ENCODE measurements around the gene DDN. TPM values are rescaled to one million over a fixed set of nuclear protein-coding genes. Genes with fewer than 3 reads are reported as not detected.

Gene DDN
- total and polyA plus RNA-seq, 12 donors = 0.19 to 1.4 (median 0.43) TPM

GRCh38 chr12:49032679-49033447 is 33.7 kb upstream of the DDN start:
- TF ChIP-seq, protein P1, sequence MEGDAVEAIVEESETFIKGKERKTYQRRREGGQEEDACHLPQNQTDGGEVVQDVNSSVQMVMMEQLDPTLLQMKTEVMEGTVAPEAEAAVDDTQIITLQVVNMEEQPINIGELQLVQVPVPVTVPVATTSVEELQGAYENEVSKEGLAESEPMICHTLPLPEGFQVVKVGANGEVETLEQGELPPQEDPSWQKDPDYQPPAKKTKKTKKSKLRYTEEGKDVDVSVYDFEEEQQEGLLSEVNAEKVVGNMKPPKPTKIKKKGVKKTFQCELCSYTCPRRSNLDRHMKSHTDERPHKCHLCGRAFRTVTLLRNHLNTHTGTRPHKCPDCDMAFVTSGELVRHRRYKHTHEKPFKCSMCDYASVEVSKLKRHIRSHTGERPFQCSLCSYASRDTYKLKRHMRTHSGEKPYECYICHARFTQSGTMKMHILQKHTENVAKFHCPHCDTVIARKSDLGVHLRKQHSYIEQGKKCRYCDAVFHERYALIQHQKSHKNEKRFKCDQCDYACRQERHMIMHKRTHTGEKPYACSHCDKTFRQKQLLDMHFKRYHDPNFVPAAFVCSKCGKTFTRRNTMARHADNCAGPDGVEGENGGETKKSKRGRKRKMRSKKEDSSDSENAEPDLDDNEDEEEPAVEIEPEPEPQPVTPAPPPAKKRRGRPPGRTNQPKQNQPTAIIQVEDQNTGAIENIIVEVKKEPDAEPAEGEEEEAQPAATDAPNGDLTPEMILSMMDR (IDR thresholded peaks at IDR 0.05) = no peak
- Histone ChIP-seq H3K9me3 (no peaks in the 10 kb centered on the region), H3K36me3 (peaks cover 0 to 100% (median 78%) of the 10 kb centered on the region in 9 donors), H3K27ac (peak overlapping the region in 1 of 10 donors; percentile 10), H3K4me1 (peaks cover 0 to 15% (median 3%) of the 10 kb centered on the region in 9 donors), H3K4me3 (no peak overlapping the region), H3K27me3 (no peaks in the 10 kb centered on the region)
- DNase-seq (peak in 1 of 2 donors; percentile 10), ATAC-seq (peak in 3 of 8 donors; percentile 3 to 13 (median 9))
- intact Hi-C loops (cut with DNase I) = no loop called here
- 81 to 85% methylated on average over 3 of the region's 3 CpGs for WGBS, 2 donors

DNA sequence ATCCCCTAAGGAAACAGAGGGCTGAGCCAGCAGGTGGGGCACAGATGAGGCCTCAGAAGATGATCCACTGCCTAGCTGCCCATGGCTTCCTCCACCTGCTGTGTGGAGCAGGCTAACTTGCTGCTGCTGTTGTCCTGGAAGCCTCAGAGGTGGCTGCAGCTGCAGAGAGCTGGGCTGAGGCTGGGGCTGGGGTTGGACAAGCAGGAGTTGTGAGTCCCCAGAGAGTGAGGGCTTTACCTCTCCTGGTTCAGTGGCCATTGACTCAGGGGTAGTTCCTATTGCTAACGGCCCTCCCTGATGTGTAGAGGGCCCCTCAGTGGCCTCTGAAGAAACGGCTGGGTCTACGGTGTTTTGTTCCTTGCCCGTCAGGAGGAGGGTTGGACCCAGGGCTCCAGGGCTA is 33.1 kb upstream of the DDN start:
- intact Hi-C loops (cut with DNase I) = no loop called here
- Histone ChIP-seq H3K36me3 (peaks cover 0 to 100% (median 78%) of the 10 kb centered on the region in 9 donors), H3K9me3 (no peaks in the 10 kb centered on the region), H3K27ac (no peak overlapping the region), H3K4me1 (peaks cover 0 to 15% (median 3%) of the 10 kb centered on the region in 9 donors), H3K27me3 (no peaks in the 10 kb centered on the region), H3K4me3 (no peak overlapping the region)
- DNase-seq = peak in 1 of 2 donors; percentile 3
- TF ChIP-seq, protein P1 (IDR thresholded peaks at IDR 0.05) = no peak
- WGBS, 2 donors = 79 to 88% methylated on average over 4 of the region's 4 CpGs
- no peak for ATAC-seq

- Histone ChIP-seq H3K9me3 (no peaks in the 10 kb centered on the region), H3K27me3 (no peaks in the 10 kb centered on the region), H3K27ac (peak overlapping the region in 1 of 10 donors; percentile 4), H3K4me3 (no peak overlapping the region), H3K36me3 (peaks cover 0 to 100% (median 78%) of the 10 kb centered on the region in 9 donors), H3K4me1 (peaks cover 0 to 15% (median 0%) of the 10 kb centered on the region in 9 donors)
- peak in 1 of 2 donors; percentile 8 for DNase-seq
- TF ChIP-seq, protein P1 (IDR thresholded peaks at IDR 0.05) = no peak
- WGBS, 2 donors = 85 to 88% methylated on average over 8 of the region's 8 CpGs
- peak in 3 of 8 donors; percentile 2 to 13 (median 7) for ATAC-seq
- intact Hi-C loops (cut with DNase I) = no loop called here
These were observed 32.5 kb upstream of the DDN start for GRCh38 chr12:49031573-49032161.

DNA sequence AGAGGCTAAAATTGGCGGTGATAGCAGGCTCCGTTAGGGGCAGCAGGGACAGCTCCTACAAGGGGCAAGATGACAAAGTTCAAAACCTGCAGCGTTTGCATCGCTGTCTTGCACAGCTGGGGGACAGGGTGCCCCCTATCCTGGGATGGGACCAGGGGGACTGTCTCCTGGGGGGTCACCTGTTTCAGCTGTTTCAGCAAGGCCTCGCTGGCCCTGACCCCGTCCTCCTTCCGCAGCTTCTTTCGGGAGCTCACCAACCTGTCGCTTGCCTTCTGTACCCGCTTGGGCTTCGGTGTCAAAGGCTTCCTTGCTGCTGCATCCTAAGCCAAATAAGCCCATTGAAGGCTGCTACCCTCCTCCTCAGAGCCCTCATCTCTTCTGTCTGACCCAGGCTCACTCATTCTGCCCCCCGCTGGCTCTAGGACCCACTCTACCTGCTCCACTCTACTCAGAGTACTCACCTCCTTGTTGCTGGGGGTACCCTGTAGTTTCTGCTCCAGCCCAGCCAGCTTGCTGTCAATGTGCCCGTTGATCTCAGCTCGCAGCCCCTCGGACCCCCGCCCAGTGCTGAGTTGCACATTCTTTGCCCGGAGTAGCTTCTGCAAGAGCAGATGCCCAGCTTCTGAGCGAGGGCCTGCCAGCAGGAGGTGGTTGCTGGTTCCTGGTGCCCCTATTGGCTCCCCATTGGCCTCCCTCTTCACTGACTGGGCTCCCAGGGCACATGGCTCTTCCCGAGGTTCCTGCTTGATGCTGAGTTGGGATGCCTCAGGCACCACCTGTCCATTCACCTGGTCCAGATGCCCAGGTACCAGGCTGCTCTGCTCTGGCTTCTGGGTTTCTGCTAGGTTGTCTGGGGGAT is 31.8 kb upstream of the DDN start:
- H3K27ac ChIP-seq = no peak overlapping the region
- intact Hi-C loops (cut with DNase I) = no loop called here
- H3K9me3 ChIP-seq = no peaks in the 10 kb centered on the region
- H3K36me3 ChIP-seq = peaks cover 0 to 100% (median 82%) of the 10 kb centered on the region in 9 donors
- DNase-seq (no peak), ATAC-seq (peak in 1 of 8 donors; percentile 2)
- H3K4me3 ChIP-seq = no peak overlapping the region
- H3K4me1 ChIP-seq = peaks cover 0 to 15% (median 0%) of the 10 kb centered on the region in 9 donors
- 95 to 96% methylated on average over 19 of the region's 19 CpGs for WGBS, 2 donors
- no peaks in the 10 kb centered on the region for H3K27me3 ChIP-seq
- TF ChIP-seq, protein P1 (IDR thresholded peaks at IDR 0.05) = no peak
